Vagina (tissue), 2 donors: ENCODE data around the gene TBC1D17. TPM values are rescaled to one million over a fixed set of nuclear protein-coding genes. Genes with fewer than 3 reads are reported as not detected.
A peak's percentile ranks its signal among the peaks of the same experiment; 100 is the strongest.

Source experiments
- DNase-seq, 2 donors: peaks; one replicate each; pipeline ENCODE4 v3.0.0-alpha.2; 2017; ENCODE audit errors: extremely low spot score in 2 of 2
- H3K27ac ChIP-seq: fragments of 200-600 bp; sonication (generic); one replicate; pipeline ENCODE4 v1.5.1; 2019
- H3K27me3 ChIP-seq: fragments of 200-600 bp; sonication (generic); one replicate; pipeline ENCODE4 v1.5.1; 2019
- H3K36me3 ChIP-seq, 2 donors: fragments of 200-600 bp; sonication (generic); one replicate each; pipeline ENCODE4 v1.5.1; 2017 to 2019
- H3K4me1 ChIP-seq: fragments of 200-600 bp; sonication (generic); one replicate; pipeline ENCODE4 v1.5.1; 2019
- H3K4me3 ChIP-seq, 2 donors: fragments of 200-600 bp; sonication (generic); 1 replicate in 1 of 2; 2 replicates in 1 of 2; pipeline ENCODE4 v1.5.1; 2016 to 2019
- H3K9me3 ChIP-seq: fragments of 200-600 bp; sonication (generic); one replicate; pipeline ENCODE4 v1.5.1; 2019
- CTCF ChIP-seq, 3 experiments: fragments of 450-650 bp in 2 of 3; fragments of 200-600 bp in 1 of 3; sonication (generic) in 1 of 3; IDR thresholded peaks; one replicate each; pipeline ENCODE4 v1.5.1; 2017 to 2019; ENCODE audit warnings: antibody characterized with exemption in 3 of 3, mild to moderate bottlenecking in 2 of 3, moderate library complexity in 2 of 3
- POLR2A ChIP-seq, 2 donors: fragments of 450-650 bp; IDR thresholded peaks; one replicate each; pipeline ENCODE4 v1.6.1; 2017; ENCODE audit warnings: antibody characterized with exemption in 2 of 2, mild to moderate bottlenecking in 2 of 2, moderate library complexity in 2 of 2
- POLR2AphosphoS5 ChIP-seq, 2 donors: sonication (generic); formaldehyde crosslinking; IDR thresholded peaks; one replicate each; pipeline ENCODE4 v1.9.0; 2017; ENCODE audit warnings: antibody characterized with exemption in 2 of 2, mild to moderate bottlenecking in 2 of 2, low read depth in 1 of 2; ENCODE audit not compliant: insufficient read depth in 1 of 2
- intact Hi-C: fragments of 100-400 bp; cut with DNase I; formaldehyde crosslinking; loops from one replicate; pipeline ENCODE4 v1.15.1; 2023
- total RNA-seq: library from RNA; depleted of rRNA; stranded (reverse); fragments of >200 nt; gene quantifications from one replicate; pipeline ENCODE4 v1.2.3, GENCODE V29; 2016

TBC1D17 gene
- total RNA-seq, 1 donor from 2014 or later, result 34.9 TPM

GRCh38 chr19:49872245-49873128, 5.0 kb upstream of the TBC1D17 start:
- intact Hi-C loops, result no loop called here
- DNase-seq, result no peak
- Histone ChIP-seq H3K36me3 (peaks cover 0 to 7% of the 10 kb centered on the region in 2 donors), H3K4me1 (peaks cover 49% of the 10 kb centered on the region), H3K9me3 (no peaks in the 10 kb centered on the region), H3K27me3 (no peaks in the 10 kb centered on the region), H3K27ac (no peak overlapping the region), H3K4me3 (no peak overlapping the region)
- TF ChIP-seq CTCF (IDR thresholded peaks at IDR 0.05) (no peak), POLR2AphosphoS5 (IDR thresholded peaks at IDR 0.05; ENCODE audit: insufficient read depth in 1 of 2, low read depth in 1 of 2) (no peak), POLR2A (IDR thresholded peaks at IDR 0.05) (no peak)

- H3K9me3 ChIP-seq, result no peaks in the 10 kb centered on the region
- TF ChIP-seq POLR2A (IDR thresholded peaks at IDR 0.05), result no peak
- no peak for TF ChIP-seq POLR2AphosphoS5 (IDR thresholded peaks at IDR 0.05; ENCODE audit: insufficient read depth in 1 of 2, low read depth in 1 of 2)
- no peak for TF ChIP-seq CTCF (IDR thresholded peaks at IDR 0.05)
- intact Hi-C loops, result no loop called here
- H3K4me3 ChIP-seq, result no peak overlapping the region
- peaks cover 44% of the 10 kb centered on the region for H3K4me1 ChIP-seq
- no peak for DNase-seq
- H3K27ac ChIP-seq, result no peak overlapping the region
- H3K27me3 ChIP-seq, result no peaks in the 10 kb centered on the region
- peaks cover 0 to 7% of the 10 kb centered on the region in 2 donors for H3K36me3 ChIP-seq
Measured at GRCh38 chr19:49873129-49873521, 4.4 kb upstream of the TBC1D17 start.

- Histone ChIP-seq H3K4me3 (no peak overlapping the region), H3K27ac (no peak overlapping the region), H3K9me3 (no peaks in the 10 kb centered on the region), H3K27me3 (no peaks in the 10 kb centered on the region), H3K4me1 (peaks cover 44% of the 10 kb centered on the region), H3K36me3 (peaks cover 0 to 7% of the 10 kb centered on the region in 2 donors)
- no peak for DNase-seq
- intact Hi-C loops, result no loop called here
- TF ChIP-seq CTCF (IDR thresholded peaks at IDR 0.05), result no peak
- TF ChIP-seq POLR2AphosphoS5 (IDR thresholded peaks at IDR 0.05; ENCODE audit: insufficient read depth in 1 of 2, low read depth in 1 of 2), result no peak
- no peak for TF ChIP-seq POLR2A (IDR thresholded peaks at IDR 0.05)
Measured at GRCh38 chr19:49873834-49874233, 3.7 kb upstream of the TBC1D17 start.

- no peaks in the 10 kb centered on the region for H3K27me3 ChIP-seq
- intact Hi-C loops, result loop anchor here (5.0 kb wide), 1 partner anchor 107 kb away; the partner anchor contains the start of gene AP2A1
- H3K9me3 ChIP-seq, result no peaks in the 10 kb centered on the region
- DNase-seq, result no peak
- peak overlapping the region; percentile 99 for H3K27ac ChIP-seq
- H3K4me3 ChIP-seq, result no peak overlapping the region
- peaks cover 0 to 8% of the 10 kb centered on the region in 2 donors for H3K36me3 ChIP-seq
- H3K4me1 ChIP-seq, result peaks cover 46% of the 10 kb centered on the region
- no peak for TF ChIP-seq CTCF (IDR thresholded peaks at IDR 0.05)
- TF ChIP-seq POLR2A (IDR thresholded peaks at IDR 0.05), result no peak
- no peak for TF ChIP-seq POLR2AphosphoS5 (IDR thresholded peaks at IDR 0.05; ENCODE audit: insufficient read depth in 1 of 2, low read depth in 1 of 2)
Measured at GRCh38 chr19:49874503-49875157, 2.9 kb upstream of the TBC1D17 start.
